GM19438 (cell line): Measurements from ENCODE around the gene HCN2.
"Not testable (repeated sequence)": the region's sequence is repeated elsewhere in the genome, so short reads cannot be mapped to it uniquely, and the experiment has no call there.

Source experiments
- ATAC-seq: cut with Tn5 transposase; IDR thresholded peaks from one replicate; pipeline ENCODE4 v1.9.1; 2021; ENCODE audit warnings: low read depth; ENCODE audit not compliant: unreplicated experiment

The HCN2 gene

GRCh38 chr19:584240-585001 lies 5.3 kb upstream of the HCN2 start:
- no peak for ATAC-seq

GRCh38 chr19:585146-585545 lies 4.5 kb upstream of the HCN2 start:
- not testable (repeated sequence) for ATAC-seq

- no peak for ATAC-seq
Measured at GRCh38 chr19:585551-586110, 4.0 kb upstream of the HCN2 start.

GRCh38 chr19:588093-588740 lies 1.5 kb upstream of the HCN2 start:
- no peak for ATAC-seq

DNA sequence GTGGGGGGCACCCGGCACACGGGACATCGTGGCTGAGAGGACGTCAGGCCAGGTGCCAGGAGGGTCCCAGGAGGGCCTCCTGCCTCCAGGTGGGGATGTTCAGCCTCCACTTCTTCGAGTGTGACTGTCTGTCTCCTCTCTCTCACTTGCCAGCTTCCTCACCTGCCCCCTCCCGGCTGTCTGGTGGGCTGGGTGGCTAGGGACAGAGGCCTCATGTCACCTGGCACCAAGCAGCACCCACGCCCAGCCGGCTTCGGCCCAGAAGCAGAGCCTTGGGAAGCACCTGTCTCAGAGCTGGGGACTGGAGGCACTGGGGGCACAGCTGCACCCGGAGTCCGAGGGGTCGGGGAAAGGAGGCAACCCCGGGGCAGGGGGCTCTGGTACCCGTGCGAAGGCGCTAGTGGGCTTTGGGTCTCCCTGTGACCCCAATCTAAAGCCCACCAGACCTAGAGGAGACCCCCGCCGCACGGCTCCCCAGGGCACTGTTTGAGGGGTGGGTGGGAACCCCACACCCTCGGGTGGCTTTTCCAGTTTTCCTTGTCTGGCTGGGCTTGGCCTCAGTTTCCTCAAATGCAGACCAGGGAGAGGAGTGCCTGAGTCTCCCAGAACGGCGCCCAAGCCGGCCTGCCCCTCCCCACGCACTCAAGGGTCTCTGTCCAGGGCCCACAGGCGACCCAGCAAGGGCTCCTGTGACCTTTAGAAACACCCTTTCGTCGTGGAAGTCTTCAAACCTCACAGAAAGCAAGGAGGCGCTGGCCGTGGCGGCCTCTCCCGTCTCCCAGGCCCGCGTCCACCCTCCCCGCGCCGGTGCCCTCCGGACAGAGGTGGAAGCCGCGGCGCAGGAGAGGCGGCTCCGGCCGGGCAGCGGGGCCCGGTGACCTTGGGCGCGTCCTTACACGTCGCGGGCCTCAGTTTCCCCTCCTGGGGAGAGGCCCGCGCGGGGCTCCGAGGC lies 664 bp upstream of the HCN2 start:
- no peak for ATAC-seq

DNA sequence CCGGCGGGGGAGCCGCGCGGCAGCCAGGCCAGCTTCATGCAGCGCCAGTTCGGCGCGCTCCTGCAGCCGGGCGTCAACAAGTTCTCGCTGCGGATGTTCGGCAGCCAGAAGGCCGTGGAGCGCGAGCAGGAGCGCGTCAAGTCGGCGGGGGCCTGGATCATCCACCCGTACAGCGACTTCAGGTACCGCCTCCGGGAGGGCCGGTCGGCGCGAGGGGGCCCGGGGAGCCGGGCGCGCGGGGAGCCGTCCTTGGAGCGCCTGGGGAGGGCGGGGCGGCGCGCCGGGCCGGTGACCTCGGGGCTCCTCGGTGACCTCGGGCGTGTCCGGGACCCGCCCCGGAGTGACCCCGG lies 690 bp downstream of the HCN2 start:
- no peak for ATAC-seq

DNA sequence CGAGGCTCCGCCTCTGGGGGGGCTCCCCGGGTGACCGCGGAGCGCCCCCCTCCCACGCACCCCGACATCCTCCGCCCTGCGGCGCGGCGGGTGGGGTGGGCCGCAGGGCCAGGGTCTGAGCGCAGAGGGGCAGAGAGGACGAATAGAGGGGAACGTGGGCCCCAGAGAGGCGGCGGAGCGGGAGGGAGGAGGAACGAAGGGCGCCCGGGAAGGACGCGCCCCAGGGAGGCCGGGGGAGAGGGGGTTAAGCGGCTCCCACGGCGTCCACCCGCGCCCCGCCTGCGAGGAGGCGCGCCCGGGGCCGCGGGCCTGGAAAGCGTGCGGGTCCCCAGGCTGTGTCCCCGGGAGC lies 1.0 kb downstream of the HCN2 start:
- no peak for ATAC-seq

DNA sequence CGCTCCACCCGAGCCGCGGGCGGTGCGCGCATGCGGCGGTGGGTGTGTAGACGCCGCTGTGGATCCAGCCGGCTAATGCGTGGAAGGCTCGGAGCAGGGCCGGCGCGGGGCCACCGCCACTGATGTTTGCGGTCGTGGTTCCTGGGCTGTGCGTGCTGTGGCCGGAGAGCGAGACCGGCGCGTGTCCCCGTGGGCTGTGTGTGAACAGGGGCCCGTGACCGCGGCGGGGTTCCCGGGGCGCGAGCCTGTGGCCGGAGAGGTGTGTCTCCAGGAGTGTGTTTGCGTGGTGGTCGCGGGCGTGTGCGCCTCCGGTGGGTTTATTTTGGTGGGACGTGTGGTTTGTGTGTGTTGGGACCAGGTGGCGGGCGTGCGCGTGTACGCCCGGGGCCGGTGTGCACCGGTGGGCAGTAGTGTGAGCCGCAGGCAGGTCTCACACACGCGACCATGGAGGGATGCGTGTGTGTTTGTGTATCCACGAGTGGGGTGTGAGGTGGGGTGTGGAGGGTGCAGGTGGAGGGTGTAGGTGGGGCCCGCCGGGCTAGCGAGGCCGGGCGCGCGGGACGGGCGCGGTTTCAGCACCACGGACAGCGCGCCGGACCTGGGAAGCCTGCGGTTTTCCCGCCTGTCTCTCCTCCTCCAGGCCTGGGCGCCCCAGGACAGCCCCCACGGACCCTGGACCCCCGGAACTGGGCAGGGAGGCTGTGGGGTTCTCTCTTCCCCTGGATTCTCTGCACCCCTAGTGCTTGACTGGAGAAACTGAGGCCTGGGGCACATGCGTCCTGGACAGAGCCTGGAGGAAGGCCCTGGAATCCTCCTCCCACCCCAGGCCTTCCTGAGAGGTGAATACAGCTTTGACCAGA lies 1.6 kb downstream of the HCN2 start:
- ATAC-seq = no peak

GRCh38 chr19:592101-592500 lies 2.4 kb downstream of the HCN2 start:
- no peak for ATAC-seq

GRCh38 chr19:593055-593454 lies 3.4 kb downstream of the HCN2 start:
- ATAC-seq = no peak

- no peak for ATAC-seq
Measured at GRCh38 chr19:593505-593904, 3.8 kb downstream of the HCN2 start.

- ATAC-seq = no peak
Measured at GRCh38 chr19:594265-594870, 4.7 kb downstream of the HCN2 start.

- no peak for ATAC-seq
Measured at GRCh38 chr19:595326-596262, 5.9 kb downstream of the HCN2 start.

GRCh38 chr19:596263-596655 lies 6.6 kb downstream of the HCN2 start:
- ATAC-seq = no peak

- ATAC-seq = no peak
Measured at GRCh38 chr19:597406-598315, 8.0 kb downstream of the HCN2 start.

- no peak for ATAC-seq
Measured at GRCh38 chr19:601310-601709, 11.6 kb downstream of the HCN2 start.

DNA sequence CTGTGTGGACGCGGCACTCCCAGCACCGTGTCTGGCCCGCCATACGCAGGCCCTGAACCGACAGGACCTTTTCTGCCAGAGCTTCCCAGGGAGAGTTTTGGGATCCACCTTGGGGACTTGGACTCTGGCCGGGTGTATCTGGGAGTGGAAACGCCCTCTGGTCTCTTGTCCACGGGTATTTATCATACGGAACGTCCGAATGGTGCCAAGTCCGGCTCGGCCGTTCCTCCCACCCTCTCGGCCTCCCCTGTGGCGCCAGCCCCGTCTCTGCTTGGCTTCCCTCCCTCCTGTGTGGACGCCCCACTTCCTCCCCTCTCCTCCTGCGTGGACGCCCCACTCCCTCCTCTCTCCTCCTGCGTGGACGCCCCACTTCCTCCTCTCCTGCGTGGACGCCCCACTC lies 12.1 kb downstream of the HCN2 start:
- ATAC-seq = no peak
